Breast epithelium (tissue), 4 donors: ENCODE measurements around the gene PYGL. TPM values are rescaled to one million over a fixed set of nuclear protein-coding genes. Genes with fewer than 3 reads are reported as not detected.
"Not testable (repeated sequence)": the region's sequence is repeated elsewhere in the genome, so short reads cannot be mapped to it uniquely, and the experiment has no call there.

Experiments
- DNase-seq, 2 donors: peaks; one replicate each; pipeline ENCODE4 v3.0.0-alpha.2; 2019; ENCODE audit warnings: low spot score in 2 of 2
- H3K27ac ChIP-seq, 2 donors: fragments of 200-600 bp; sonication (generic) in 1 of 2; one replicate each; pipeline ENCODE4 v1.5.1; 2016 to 2019; ENCODE audit warnings: mild to moderate bottlenecking in 1 of 2
- H3K27me3 ChIP-seq, 2 donors: fragments of 200-600 bp; sonication (generic) in 1 of 2; one replicate each; pipeline versions ENCODE4 v1.5.1 to v1.6.0; 2017 to 2019; ENCODE audit warnings: control low read depth in 1 of 2, mild to moderate bottlenecking in 1 of 2
- H3K36me3 ChIP-seq: fragments of 200-600 bp; one replicate; pipeline ENCODE4 v1.5.1; 2019
- H3K4me1 ChIP-seq, 2 donors: fragments of 200-600 bp; sonication (generic); one replicate each; pipeline ENCODE4 v1.5.1; 2016 to 2019; ENCODE audit warnings: control low read depth in 1 of 2
- H3K4me3 ChIP-seq, 3 donors: fragments of 200-600 bp; sonication (generic); 1 replicate in 2 of 3; 2 replicates in 1 of 3; pipeline ENCODE4 v1.5.1; 2016 to 2019; ENCODE audit warnings: mild to moderate bottlenecking in 3 of 3, moderate library complexity in 2 of 3
- H3K9me3 ChIP-seq, 2 donors: fragments of 200-600 bp; sonication (generic) in 1 of 2; one replicate each; pipeline ENCODE4 v1.5.1; 2016 to 2019; ENCODE audit warnings: control low read depth in 1 of 2
- POLR2A ChIP-seq: fragments of 450-650 bp; IDR thresholded peaks from one replicate; pipeline ENCODE4 v1.6.1; 2016; ENCODE audit warnings: antibody characterized with exemption, mild to moderate bottlenecking, moderate library complexity
- POLR2AphosphoS5 ChIP-seq, 3 donors: sonication (generic); formaldehyde crosslinking; IDR thresholded peaks; one replicate each; pipeline ENCODE4 v1.6.1; 2017; ENCODE audit warnings: antibody characterized with exemption in 3 of 3
- intact Hi-C: fragments of 100-400 bp; cut with DNase I; formaldehyde crosslinking; loops from one replicate; pipeline ENCODE4 v1.15.1; 2023; ENCODE audit warnings: low total_unique reads
- total RNA-seq, 3 donors: library from RNA; depleted of rRNA; stranded (reverse); fragments of >200 nt; gene quantifications; one replicate each; pipeline ENCODE4 v1.1.0, GENCODE V29; 2016
- TF ChIP-seq, protein P1 (sequence below), 3 donors: fragments of 450-650 bp; IDR thresholded peaks; one replicate each; pipeline ENCODE4 v1.5.1; 2016 to 2017; ENCODE audit warnings: antibody characterized with exemption in 3 of 3, mild to moderate bottlenecking in 3 of 3, moderate library complexity in 3 of 3

The PYGL gene
- total RNA-seq, 3 donors from 2014 or later, result 53.6 to 126 (median 57.4) TPM

GRCh38 chr14:50924236-50924635, 20.0 kb downstream of the PYGL start:
- no peaks in the 10 kb centered on the region for H3K36me3 ChIP-seq
- DNase-seq, result no peak

GRCh38 chr14:50922803-50923202, 21.5 kb downstream of the PYGL start:
- H3K4me1 ChIP-seq, result no peaks in the 10 kb centered on the region
- H3K36me3 ChIP-seq, result no peaks in the 10 kb centered on the region
- intact Hi-C loops, result no loop called here
- H3K9me3 ChIP-seq, result no peaks in the 10 kb centered on the region
- no peak overlapping the region for H3K27ac ChIP-seq
- DNase-seq, result no peak
- no peak for TF ChIP-seq POLR2A
- TF ChIP-seq, protein P1, sequence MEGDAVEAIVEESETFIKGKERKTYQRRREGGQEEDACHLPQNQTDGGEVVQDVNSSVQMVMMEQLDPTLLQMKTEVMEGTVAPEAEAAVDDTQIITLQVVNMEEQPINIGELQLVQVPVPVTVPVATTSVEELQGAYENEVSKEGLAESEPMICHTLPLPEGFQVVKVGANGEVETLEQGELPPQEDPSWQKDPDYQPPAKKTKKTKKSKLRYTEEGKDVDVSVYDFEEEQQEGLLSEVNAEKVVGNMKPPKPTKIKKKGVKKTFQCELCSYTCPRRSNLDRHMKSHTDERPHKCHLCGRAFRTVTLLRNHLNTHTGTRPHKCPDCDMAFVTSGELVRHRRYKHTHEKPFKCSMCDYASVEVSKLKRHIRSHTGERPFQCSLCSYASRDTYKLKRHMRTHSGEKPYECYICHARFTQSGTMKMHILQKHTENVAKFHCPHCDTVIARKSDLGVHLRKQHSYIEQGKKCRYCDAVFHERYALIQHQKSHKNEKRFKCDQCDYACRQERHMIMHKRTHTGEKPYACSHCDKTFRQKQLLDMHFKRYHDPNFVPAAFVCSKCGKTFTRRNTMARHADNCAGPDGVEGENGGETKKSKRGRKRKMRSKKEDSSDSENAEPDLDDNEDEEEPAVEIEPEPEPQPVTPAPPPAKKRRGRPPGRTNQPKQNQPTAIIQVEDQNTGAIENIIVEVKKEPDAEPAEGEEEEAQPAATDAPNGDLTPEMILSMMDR (IDR thresholded peaks at IDR 0.05), result no peak
- TF ChIP-seq POLR2AphosphoS5 (IDR thresholded peaks at IDR 0.05), result no peak
- no peaks in the 10 kb centered on the region for H3K27me3 ChIP-seq
- no peak overlapping the region for H3K4me3 ChIP-seq

More at GRCh38 chr14:50924236-50924635, 20.0 kb downstream of the PYGL start:
- no peaks in the 10 kb centered on the region for H3K9me3 ChIP-seq
- H3K27ac ChIP-seq, result no peak overlapping the region
- H3K4me1 ChIP-seq, result no peaks in the 10 kb centered on the region
- TF ChIP-seq POLR2A (no peak), POLR2AphosphoS5 (IDR thresholded peaks at IDR 0.05) (no peak)
- TF ChIP-seq, protein P1 (IDR thresholded peaks at IDR 0.05), result no peak
- intact Hi-C loops, result no loop called here
- no peaks in the 10 kb centered on the region for H3K27me3 ChIP-seq
- H3K4me3 ChIP-seq, result no peak overlapping the region

DNA sequence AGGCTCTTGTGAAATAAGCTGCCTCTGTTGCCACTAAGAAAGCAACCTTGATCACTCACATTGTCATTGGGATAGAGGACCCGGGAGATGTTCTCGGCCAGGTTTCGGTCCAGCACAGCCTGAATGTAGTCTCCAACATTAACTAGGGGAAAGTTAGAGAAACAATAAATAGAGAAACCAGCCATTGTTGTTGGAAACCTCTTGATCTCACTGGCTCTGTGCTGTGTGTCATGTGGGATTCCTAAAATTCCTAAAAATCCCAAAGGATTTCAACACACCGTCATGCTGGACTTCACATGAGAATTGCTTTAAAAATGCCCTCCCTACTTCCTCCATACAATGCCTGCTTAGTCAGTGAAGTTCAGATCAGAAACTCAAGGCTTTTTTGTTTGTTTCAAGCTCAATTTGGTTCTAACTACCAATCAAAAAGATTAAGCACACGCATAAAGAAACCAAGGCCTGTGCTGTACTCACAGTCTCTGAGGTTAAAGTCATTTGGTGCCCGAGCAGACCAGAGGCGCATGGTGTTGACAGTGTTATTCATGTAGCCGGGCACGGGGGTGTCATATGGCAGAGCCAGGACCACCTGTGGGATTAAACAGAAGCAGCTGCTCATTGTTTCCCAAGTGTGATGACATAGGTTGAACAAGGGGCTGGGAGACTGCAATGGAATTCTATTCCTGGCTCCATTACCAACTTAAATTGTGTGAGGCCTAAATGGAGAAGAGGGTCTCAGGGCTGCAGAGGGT, 23.6 kb downstream of the PYGL start:
- H3K36me3 ChIP-seq, result peaks cover 4% of the 10 kb centered on the region
- H3K9me3 ChIP-seq, result no peaks in the 10 kb centered on the region
- DNase-seq, result no peak
- no peaks in the 10 kb centered on the region for H3K27me3 ChIP-seq
- H3K4me1 ChIP-seq, result no peaks in the 10 kb centered on the region
- TF ChIP-seq POLR2AphosphoS5 (IDR thresholded peaks at IDR 0.05), result no peak
- TF ChIP-seq, protein P1 (IDR thresholded peaks at IDR 0.05), result no peak
- no peak for TF ChIP-seq POLR2A
- peak overlapping the region; percentile 9 to 84 for H3K27ac ChIP-seq
- intact Hi-C loops, result no loop called here
- no peak overlapping the region for H3K4me3 ChIP-seq

DNA sequence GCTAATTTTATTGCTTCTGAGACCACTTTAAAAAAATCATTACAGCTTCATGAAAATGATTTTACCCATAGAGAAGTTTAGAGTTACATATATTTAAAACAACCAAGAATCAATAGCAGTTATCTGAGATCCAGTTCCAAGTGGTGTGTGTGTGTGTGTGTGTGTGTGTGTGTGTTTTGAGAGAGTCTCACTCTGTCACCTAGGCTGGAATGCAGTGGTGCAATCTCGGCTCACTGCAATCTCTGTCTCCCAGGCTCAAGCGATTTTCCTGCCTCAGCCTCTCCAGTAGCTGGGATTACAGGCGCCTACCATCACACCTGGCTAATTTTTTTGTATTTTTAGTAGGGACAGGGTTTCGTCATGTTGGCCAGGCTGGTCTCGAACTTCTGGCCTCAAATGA, 24.8 kb downstream of the PYGL start:
- intact Hi-C loops, H3K4me1 ChIP-seq, H3K36me3 ChIP-seq, H3K27ac ChIP-seq, H3K4me3 ChIP-seq, DNase-seq, H3K27me3 ChIP-seq, H3K9me3 ChIP-seq: not testable (repeated sequence)

- Histone ChIP-seq H3K4me3 (no peak overlapping the region), H3K36me3 (peaks cover 7% of the 10 kb centered on the region), H3K27ac (no peak overlapping the region), H3K4me1 (no peaks in the 10 kb centered on the region), H3K27me3 (no peaks in the 10 kb centered on the region), H3K9me3 (no peaks in the 10 kb centered on the region)
- DNase-seq, result no peak
- intact Hi-C loops, result no loop called here
- TF ChIP-seq, protein P1 (IDR thresholded peaks at IDR 0.05), result no peak
- no peak for TF ChIP-seq POLR2AphosphoS5 (IDR thresholded peaks at IDR 0.05)
- no peak for TF ChIP-seq POLR2A
Measured at GRCh38 chr14:50917449-50917848, 26.8 kb downstream of the PYGL start.
